Stimulated activated CD8-positive, alpha-beta memory T cell treated with anti-CD3 and anti-CD28 coated beads, Interleukin-4, amount 100 ng/mL, for 24 hours (primary cell): ENCODE data around the gene PLAAT2.
"Not testable (repeated sequence)": the region's sequence is repeated elsewhere in the genome, so short reads cannot be mapped to it uniquely, and the experiment has no call there.

Experiments
- DNase-seq: peaks from one replicate; pipeline ENCODE4 v3.0.0-alpha.2; 2020; ENCODE audit warnings: low read depth

Gene PLAAT2

DNA sequence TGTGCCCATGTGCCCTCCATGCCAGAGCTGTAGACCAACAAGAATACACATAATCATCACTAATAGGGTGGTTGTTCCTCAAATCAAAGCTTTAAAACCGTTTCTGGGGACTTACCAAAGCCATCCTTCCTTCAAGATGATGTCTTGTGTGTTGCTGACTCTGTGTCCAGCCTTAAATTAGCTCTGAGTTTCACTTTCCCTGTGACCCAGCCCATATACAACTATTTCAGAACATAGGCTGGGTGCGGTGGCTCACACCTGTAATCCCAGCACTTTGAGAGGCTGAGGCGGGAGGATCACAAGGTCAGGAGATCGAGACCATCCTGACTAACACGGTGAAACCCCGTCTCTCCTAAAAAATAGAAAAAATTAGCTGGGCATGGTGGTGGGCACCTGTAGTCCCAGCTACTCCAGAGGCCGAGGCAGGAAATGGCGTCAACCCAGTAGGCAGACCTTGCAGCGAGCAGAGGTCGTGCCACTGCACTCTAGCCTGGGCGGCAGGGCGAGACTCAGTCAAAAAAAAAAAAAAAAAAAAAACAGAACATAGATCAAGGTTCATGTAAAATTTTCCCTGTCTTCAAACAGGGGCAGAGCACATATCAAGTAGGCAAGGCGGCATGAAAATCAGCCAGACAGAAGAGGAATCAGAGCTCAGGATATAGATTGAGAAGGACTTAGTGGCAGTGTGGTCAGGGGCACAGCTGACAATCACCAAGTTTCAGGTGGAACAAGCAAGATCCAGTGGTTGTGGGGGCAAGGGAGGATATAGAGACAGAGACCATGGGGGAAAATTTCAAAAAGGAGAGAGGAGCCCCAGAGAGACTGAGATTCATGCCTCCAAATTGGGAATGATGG is at the start of gene PLAAT2:
Gene PLAAT2, minus strand, starts transcription at position 179 of the 855 bp plus-strand sequence. Its CDS starts 55 bp downstream, at position 124.
- no peak for DNase-seq

DNA sequence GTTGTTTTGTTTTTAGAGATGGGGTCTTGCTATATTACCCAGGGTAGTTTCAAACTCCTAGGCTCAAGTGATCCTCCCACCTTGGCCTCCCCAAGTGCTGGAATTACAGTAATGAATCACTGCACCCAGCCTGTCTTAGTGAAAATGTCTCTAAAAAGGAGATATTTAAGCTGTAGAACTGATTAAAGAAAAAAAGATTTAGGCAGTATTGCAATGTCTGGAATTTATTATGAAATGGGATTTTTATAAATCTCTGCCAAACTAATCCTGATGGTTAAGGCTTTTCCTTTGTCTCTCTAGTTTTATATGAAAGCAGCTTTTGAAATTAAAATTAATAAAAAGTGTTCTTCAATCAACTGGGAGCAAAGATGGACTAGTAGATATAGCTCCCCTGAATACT is 49.0 kb upstream of the PLAAT2 start:
- DNase-seq = no peak

DNA sequence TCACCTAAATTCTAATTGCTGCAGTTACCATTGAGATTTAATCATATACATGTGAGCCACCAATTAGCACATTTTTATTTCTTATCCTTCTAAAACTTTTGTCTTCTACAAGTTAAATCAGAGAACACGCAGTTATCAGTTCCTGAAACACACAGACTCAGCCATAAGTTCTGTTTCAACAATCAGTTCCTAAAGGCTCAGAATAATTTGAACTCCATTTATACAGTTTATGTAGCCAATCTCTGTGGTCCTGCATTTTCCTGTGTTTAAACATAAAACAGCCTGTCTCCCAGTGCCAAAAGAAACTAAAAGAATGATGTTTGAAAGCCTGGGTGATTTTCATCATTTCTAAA is 48.2 kb upstream of the PLAAT2 start:
- no peak for DNase-seq

DNA sequence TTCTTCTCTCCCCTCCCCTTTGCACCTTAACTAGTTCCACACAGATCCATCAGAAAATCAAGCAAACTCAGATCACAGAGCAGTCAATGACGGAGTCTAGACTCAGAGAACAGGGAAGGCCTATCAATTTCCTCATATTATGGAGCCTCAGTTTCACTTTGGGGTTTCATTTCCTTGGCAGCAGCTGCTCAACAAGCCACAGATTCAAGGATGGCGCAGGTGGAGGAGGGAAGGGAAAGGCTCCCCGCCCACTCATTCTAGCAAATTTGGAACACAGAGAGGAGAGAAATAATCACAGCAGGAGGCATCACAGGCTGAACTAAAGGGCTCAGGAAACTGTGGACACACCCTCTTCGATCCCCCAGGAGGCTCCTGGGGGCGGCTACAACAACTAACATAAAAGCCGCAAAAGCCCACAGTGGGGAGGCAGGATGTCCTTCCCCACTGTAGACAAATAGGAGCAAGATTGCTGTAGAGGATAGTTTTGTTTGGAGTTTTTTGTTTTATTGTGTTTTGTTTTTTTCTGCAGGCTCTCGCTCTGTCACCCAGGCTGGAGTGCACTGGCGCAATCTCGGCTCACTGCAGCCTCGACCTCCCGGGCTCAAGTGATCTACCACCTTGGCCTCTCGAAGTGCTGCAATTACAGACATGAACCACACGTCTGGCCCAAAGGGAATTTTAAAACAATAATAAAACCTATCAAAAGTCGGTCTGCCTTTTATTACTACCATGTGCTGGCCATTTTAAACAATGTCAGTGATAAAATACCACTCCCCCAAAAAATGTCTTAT is 47.6 kb upstream of the PLAAT2 start:
- DNase-seq = no peak

DNA sequence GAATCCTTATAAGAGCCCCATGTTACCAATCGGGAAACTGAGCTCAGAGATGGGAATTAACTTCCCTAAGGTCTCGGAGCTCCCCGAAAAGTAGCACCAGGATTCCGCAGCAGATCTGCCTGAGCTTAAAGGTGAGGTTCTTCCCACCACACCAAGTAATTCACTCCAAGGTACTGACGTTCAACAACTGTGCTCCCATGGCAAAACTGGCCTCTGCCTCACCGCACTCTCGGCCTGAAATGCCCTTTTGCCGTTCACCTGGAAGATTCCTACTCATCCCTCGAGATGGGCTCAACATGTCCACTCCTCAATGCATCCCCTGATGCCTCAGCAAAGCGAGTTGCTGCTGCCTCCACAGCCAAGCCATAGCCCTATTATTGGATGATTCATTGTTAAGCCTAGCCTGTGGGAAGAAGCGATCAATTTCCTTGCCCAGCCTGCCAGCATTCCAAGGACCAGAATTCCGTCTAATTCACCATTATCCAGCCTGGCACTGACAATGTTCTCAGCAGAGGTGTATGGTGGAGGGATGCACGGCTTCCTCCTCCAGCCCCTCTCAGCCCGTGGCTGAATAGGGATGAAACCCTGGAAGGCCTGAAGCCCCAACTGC is 46.9 kb upstream of the PLAAT2 start:
- no peak for DNase-seq

DNA sequence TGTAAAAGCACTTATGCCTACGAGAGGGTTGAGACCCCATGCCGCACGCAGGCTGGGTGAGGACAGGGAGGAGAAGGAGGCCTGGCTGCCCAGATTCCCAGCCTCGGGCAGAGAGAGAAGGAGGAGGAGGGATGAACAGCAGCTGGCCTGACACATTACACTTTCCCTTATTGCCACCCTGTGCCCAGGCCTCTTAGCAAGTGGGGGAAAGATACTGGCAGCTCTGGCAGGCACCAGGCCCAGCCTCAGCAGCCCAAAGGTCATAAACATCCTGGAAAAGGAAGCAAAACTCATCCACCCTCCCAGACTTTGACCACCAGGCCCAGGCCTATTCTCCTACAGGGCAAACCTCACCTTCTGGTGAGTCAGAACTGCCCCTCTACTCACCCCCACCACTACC is 46.4 kb upstream of the PLAAT2 start:
- no peak for DNase-seq

DNA sequence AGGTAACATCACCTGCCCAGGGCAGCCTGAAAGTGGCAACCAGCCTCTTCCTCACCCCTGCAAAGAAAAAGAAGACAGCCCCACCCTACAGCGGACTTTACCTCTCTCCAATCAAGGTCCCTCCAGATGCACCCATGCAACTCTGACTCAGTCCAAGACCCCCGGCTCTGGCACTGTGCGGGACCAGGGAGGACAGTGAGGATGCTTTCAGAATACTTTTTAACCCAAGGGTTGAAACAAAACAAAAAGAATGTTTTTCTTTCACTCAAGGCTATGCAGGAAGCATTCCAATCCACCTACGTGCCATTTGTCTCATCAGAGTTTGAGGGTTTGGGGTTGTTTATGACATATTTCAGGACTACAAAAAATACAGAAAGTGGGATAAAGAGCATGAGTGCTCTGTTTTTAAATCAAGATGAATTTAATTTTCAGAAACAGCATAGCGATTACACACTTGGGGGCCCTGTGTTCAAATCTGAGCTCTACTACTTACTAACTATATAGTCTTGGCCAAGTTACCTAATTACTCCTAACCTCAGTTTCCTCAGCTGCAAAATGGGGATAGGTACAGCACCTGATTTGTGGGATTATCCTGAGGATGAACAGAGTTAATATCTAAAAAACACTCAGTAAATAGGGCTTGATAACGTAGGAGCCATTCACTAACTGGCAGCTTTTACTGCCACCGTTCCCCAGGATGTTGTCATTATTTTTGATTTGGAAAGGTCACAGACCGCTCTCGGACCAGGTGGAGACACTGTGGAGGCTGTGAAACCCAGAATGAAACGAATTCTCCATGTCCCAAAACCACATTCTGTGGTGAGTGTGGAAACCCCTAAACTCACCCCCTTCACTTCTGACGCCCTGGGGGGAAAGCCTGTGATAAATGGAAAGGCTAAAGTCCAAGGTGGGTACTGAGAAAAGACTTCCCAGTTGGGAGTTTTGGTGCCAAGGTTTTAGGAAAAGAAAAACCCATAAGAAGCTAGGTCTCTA is 45.5 kb upstream of the PLAAT2 start:
- DNase-seq = no peak

DNA sequence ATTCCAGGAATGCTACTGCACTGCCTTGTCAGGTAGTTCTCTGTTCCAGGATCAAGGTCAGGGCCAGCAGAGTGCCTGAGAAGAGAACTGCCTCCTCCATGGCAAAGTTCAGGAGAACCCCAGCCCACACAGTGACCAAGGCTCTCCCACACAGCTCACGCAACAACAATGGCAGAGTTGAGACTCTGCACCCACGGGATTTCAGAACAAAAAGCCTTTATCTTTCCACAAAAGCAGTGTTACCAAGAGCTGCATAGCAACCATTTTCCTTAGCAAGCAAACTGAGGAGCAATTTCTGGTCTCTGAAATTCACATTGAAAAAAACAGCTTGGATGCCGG is 40.0 kb upstream of the PLAAT2 start:
- no peak for DNase-seq

DNA sequence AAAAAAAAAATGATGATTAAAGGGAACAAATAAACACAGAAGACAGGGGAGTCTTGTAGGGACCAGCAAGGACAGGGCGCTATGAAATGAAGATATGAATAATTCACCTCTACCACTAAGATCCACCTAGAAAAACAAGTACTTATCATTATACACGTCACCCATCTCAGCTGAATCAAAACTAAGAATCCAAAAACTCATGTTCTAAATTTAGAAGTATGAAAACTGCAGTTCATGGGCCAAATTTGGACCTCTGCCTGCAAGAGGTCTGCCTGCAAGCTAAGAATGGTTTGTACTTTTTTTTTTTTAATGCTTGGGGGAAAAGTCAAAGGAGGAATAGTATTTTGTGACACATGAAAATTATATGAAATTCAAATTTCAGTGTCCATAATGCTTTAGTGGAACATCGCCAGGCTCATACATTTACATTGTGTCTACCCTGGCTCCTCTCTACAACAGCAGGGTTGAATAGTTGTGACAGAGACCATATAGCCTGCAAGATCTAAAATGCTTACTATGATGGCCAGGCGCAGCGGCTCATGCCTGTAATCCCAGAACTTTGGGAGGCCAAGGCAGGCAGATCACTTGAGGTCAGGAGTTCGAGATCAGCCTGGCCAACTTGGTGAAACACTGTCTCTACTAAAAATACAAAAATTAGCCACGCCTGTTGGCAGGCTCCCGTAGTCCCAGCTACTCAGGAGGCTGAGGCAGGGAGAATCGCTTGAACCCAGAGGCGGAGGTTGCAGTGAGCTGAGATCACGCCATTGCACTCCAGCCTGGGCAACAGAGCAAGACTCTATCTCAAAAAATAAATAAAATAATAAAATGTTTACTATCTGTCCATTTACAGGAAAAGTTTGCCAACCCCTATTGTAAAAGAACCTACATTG is 39.4 kb upstream of the PLAAT2 start:
- not testable (repeated sequence) for DNase-seq

DNA sequence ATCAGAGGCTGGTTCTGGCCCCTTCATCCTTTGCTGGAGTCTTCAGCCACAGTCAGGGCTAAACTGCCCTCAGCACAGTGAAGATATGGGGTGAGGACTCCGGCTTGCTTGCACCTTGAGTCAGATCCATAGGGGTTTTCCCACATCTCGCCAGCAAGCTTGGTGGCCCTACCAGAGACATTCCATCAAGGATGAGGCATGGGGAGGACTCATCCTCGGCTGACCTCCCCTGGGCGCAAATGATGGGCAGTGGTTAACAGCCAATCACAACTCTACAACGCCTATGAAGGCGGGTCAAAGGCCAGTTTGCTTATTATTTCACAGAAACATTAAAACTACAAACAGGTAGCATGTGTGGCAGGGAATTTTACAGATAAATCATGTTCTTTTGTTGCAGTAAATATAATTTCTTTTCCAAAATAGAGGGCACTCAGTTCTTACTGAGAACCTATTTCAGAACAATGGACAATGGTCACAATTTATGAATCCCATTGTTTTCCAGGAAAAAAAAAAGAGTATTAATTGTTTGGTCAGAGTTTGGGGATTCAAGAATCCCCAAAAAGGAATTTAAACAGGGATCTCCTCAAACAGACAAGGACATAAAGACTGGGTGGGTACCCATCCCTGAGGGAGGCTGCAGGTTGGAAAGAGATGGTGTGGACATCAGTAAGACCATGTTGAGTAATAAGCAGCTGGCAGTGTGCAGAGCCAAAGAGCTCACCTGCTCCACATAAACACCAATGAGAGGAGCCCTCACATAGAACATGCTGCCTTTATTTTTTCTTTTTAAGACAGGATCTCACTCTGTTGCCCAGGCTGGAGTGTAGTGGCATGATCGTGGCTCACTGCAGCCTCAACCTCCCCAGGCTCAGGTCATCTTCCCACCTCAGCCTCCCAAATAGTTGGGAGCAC is 36.3 kb upstream of the PLAAT2 start:
- DNase-seq = no peak

DNA sequence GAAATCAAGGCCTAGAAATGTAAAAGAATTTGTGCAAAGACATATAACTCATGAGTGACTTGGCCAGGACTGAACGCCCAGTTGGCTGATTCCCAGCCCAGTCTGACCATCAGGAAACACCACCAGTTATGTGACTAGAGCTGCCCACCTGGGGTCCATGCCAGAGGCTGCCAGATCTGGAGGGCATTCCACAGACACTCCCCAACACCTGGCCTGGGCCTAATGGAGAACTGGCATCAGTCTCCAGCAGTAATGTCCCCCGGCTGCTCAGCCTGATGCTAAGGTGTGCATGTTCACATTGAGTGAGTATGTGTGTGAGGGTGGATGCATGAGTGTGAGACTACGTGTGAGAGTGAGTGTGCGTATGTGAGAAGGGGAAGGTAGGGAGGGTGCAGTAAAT is 35.4 kb upstream of the PLAAT2 start:
- no peak for DNase-seq

DNA sequence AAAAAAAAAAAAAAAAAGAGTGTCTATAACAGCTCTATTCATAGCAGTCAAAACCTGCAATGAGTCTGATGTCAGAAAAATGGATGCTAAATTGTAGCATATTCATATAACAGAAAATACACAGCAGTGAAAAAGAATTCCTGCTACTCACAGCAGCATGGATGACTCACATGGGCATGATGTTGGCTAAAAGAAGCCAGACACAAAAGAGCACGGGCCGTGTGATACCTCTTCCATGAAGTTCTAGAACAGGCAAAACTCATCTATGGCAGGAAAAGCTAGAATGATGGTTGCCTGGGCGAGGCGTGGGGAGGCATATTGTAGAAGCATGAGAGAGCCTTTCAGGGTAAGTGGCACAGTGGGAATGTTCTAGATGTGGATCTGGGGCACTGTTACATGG is 32.1 kb upstream of the PLAAT2 start:
- no peak for DNase-seq

DNA sequence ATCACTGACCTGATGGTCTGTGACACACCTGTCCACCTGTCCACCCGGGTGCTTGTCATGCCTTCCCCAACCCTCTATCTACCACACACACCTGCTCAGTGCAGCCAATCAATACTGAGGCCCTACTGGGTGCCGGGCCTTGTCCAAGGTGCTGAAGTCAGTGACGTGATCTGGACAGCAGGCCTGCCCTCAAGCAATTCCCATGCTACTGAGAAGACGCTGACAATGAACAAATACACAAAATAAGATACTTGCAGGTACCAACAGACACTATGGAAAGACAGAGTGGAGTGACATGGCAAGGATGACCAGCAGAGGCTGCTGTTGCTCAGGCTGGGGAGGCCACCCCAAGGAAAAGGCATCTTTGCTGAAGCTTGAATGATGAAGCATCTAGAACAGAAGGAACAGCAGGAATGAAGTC is 29.8 kb upstream of the PLAAT2 start:
- no peak for DNase-seq

DNA sequence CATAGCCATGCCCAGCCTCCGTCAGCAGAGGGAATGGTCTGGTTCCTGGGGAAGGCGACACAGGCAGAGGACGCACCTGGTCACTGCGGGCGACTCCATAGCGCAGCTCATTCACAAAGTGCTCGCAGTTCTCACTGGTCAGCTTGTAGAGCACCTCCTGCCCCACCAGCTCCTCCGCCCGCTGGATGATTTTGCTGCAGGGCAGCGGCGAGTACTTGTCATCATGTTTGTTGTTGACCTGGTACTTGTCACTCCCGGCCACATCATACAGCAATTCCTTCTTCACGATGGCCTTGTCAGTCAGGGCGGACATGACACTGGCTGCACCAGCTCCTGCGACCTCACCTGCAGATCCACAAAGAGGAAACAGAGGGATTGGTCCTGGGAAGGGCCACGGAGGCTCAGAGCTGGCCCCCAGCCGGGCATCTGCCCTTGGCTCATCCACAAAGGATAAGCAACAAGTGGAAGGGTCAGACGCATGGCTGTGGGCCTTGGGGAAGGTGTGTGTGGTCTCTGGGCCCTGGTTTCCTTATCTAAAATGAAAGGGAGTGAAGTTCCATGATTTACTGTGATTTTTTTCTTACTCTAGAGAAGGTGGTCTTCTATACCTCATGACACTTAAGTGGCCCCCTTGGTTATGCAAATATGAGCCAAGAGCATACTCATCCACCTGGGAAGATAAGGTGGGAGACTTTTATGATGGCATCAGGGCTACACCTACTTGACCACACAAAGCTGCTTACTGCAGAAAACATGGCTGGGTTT is 27.0 kb upstream of the PLAAT2 start:
- no peak for DNase-seq

DNA sequence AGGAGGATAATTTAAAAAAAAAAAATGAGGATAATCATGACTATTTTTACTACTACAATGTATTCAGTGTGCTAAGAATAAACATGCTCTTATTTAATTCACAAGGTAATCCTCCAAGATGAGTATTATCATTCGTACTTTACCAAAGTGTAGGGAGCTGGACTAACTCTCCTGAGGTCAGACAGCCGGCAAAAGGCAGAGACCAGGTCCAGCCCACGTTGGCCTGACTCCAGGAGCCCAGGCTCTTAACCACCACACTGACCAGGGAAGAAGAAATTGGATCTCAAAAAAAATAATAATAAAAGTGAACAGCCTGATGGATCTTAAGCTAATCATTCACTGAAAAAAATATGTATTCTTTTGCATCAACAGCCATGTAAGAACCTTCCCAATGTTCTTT is 25.8 kb upstream of the PLAAT2 start:
- DNase-seq = no peak

DNA sequence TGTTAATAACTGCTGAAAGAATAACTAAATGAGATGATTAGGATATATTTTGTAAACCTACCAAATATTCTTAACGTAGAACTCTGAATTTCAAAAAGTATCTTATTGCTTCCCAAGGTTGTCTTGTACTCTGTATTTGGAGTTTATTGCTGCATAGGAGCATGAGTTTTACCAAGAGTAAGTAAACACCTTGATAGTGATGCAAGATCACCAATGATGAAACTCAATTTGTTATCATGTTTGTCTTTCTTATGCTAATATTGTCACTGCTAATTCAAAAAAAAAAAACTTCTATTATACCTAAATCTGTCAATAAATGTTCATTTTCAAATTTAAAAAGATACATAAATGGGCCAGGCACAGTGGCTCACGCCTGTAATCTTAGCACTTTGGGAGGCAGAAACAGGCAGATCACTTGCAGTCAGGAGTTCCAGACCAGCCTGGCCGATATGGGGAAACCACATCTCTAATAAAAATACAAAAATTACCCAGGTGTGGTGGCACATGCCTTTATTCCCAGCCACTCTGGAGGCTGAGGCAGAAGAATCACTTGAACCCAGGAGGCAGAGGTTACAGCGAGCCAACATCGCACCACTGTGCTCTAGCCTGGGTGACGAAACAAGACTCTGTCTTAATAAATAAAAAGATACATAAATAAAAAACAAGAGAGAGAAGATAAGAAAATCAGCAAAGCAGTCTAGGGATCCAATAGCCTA is 23.4 kb upstream of the PLAAT2 start:
- DNase-seq = no peak

DNA sequence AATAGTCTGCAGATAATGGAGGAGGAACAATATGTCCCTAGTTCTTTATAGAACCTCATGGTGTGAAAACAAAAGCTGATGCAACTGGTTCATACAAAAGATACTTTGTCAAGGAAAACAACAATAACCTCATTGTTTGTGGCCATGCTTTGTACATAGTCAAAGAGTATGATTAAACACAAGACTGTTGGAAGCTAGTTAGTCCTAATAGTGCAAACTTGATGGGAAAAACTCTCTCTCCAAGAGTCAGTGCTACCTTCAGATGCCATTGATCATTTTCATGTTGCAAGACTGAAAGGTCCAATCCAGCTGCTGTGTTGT is 20.1 kb upstream of the PLAAT2 start:
- DNase-seq = no peak

DNA sequence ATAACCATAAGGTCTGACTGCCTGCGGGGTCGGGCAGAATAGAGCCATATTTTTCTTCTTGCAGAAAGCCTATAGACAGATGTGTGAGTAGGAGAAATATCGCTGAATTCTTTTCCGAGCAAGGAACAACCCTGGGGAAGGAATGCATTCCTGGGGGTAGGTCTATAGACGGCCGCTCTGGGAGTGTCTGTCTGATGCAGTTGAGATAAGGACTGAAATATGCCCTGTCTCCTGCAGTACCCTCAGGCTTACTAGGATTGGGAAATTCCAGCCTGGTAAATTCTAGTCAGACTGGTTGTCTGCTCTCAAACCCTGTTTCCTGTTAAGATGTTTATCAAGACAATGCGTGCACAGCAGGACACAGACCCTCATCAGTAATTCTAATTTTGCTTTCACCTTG is 18.0 kb upstream of the PLAAT2 start:
- DNase-seq = not testable (repeated sequence)
